HepG2 (cell line): ENCODE data around the gene C20orf144. TPM values are rescaled to one million over a fixed set of nuclear protein-coding genes. Genes with fewer than 3 reads are reported as not detected.

Source experiments
- GLI4 ChIP-seq: sonication (generic); formaldehyde crosslinking; IDR thresholded peaks from 2 replicates; pipeline ENCODE4 v1.5.1; 2020; ENCODE audit warnings: missing genetic modification reagents, mild to moderate bottlenecking, moderate library complexity, borderline replicate concordance
- HHEX ChIP-seq: IDR thresholded peaks from 2 replicates; pipeline ENCODE4 v1.6.1; 2016; ENCODE audit warnings: control low read depth
- HNF4G ChIP-seq, 2 experiments: sonication (generic) in 1 of 2; formaldehyde crosslinking in 1 of 2; IDR thresholded peaks; 2 replicates each; pipeline versions ENCODE4 v1.4.0 to v1.6.1; 2011 to 2020; ENCODE audit warnings: borderline replicate concordance in 2 of 2, low read depth in 2 of 2, mild to moderate bottlenecking in 2 of 2, low read length in 1 of 2, missing genetic modification reagents in 1 of 2, moderate library complexity in 1 of 2
- HOXA3 ChIP-seq: sonication (generic); formaldehyde crosslinking; IDR thresholded peaks from 2 replicates; pipeline ENCODE4 v1.5.0; 2020; ENCODE audit warnings: missing genetic modification reagents
- NFE2L1 ChIP-seq: sonication (generic); formaldehyde crosslinking; IDR thresholded peaks from 2 replicates; pipeline ENCODE4 v1.4.0; 2020; ENCODE audit warnings: missing genetic modification reagents, mild to moderate bottlenecking, borderline replicate concordance
- PCBP1 ChIP-seq: fragments of 200-400 bp; formaldehyde crosslinking; IDR thresholded peaks from 2 replicates; pipeline ENCODE4 v1.6.1; 2017; ENCODE audit warnings: mild to moderate bottlenecking, low read depth, low read length, borderline replicate concordance
- PPARG ChIP-seq: conservative IDR thresholded peaks from 2 replicates; pipeline ENCODE4 v1.6.1; 2016; ENCODE audit warnings: missing biosample characterization, missing genetic modification reagents
- PTBP1 ChIP-seq: fragments of 200-400 bp; formaldehyde crosslinking; IDR thresholded peaks from 2 replicates; pipeline ENCODE4 v1.6.1; 2018; ENCODE audit warnings: low read length, low read depth; ENCODE audit not compliant: poor library complexity, severe bottlenecking
- RBM22 ChIP-seq: fragments of 200-400 bp; formaldehyde crosslinking; optimal IDR thresholded peaks from 2 replicates; pipeline ENCODE3; 2017; ENCODE audit warnings: mild to moderate bottlenecking, low read length, moderate library complexity
- SKI ChIP-seq: fragments of 450-650 bp; IDR thresholded peaks from one replicate; pipeline ENCODE4 v1.6.1; 2018; ENCODE audit warnings: mild to moderate bottlenecking; ENCODE audit not compliant: partially characterized antibody
- ZBTB20 ChIP-seq: sonication (generic); formaldehyde crosslinking; IDR thresholded peaks from 2 replicates; pipeline ENCODE4 v1.8.1; 2023; ENCODE audit warnings: missing genetic modification reagents, low read depth, mild to moderate bottlenecking, borderline replicate concordance
- ZNF18 ChIP-seq: sonication (generic); formaldehyde crosslinking; IDR thresholded peaks from 2 replicates; pipeline ENCODE4 v1.8.0; 2022; ENCODE audit warnings: mild to moderate bottlenecking, missing genetic modification reagents; ENCODE audit not compliant: insufficient replicate concordance
- ZNF556 ChIP-seq: sonication (generic); formaldehyde crosslinking; IDR thresholded peaks from 2 replicates; pipeline ENCODE4 v1.4.0; 2020; ENCODE audit warnings: mild to moderate bottlenecking, missing genetic modification reagents, borderline replicate concordance
- ZNF562 ChIP-seq: sonication (generic); formaldehyde crosslinking; IDR thresholded peaks from 2 replicates; pipeline ENCODE4 v1.8.0; 2022; ENCODE audit warnings: missing genetic modification reagents, borderline replicate concordance
- ZNF598 ChIP-seq: sonication (generic); formaldehyde crosslinking; IDR thresholded peaks from 2 replicates; pipeline ENCODE4 v1.5.1; 2020; ENCODE audit warnings: mild to moderate bottlenecking, missing genetic modification reagents, borderline replicate concordance
- ZNF777 ChIP-seq: sonication (generic); formaldehyde crosslinking; IDR thresholded peaks from 2 replicates; pipeline ENCODE4 v1.4.0; 2020; ENCODE audit warnings: missing genetic modification reagents
- polyA plus RNA-seq, 8 experiments: library from polyadenylated mRNA; depleted of rRNA in 3 of 8; stranded (reverse) in 7 of 8; unstranded in 1 of 8; fragments of >200 nt; fragmentation: Illumina TruSeq in 4 of 8; extraction: Trizol in 4 of 8; gene quantifications; 2 replicates each; pipeline versions ENCODE4 v1.2.1 to v1.2.3, GENCODE V29; 2011 to 2016; ENCODE audit warnings: low read depth in 4 of 8, missing spikeins in 1 of 8, mixed read lengths in 1 of 8; ENCODE audit not compliant: insufficient read depth in 1 of 8
- total RNA-seq, 5 experiments: library from RNA; depleted of rRNA; stranded (reverse); fragments of >200 nt; fragmentation: Illumina TruSeq; extraction: Trizol; gene quantifications; 2 replicates each; pipeline ENCODE4 v1.2.3, GENCODE V29; 2016; ENCODE audit warnings: low read depth in 1 of 5
- TF ChIP-seq, protein P1 (sequence below), 2 experiments: sonication (generic) in 1 of 2; formaldehyde crosslinking in 1 of 2; IDR thresholded peaks; 2 replicates each; pipeline versions ENCODE4 v1.4.0 to v1.6.1; 2018 to 2020; ENCODE audit warnings: missing genetic modification reagents in 2 of 2, borderline replicate concordance in 1 of 2, low read depth in 1 of 2, mild to moderate bottlenecking in 1 of 2, missing biosample characterization in 1 of 2
- TF ChIP-seq, protein P2 (sequence below): sonication (generic); formaldehyde crosslinking; IDR thresholded peaks from 2 replicates; pipeline ENCODE4 v1.8.1; 2022; ENCODE audit warnings: low read depth, mild to moderate bottlenecking, missing genetic modification reagents
- TF ChIP-seq, protein P3 (sequence below): sonication (generic); formaldehyde crosslinking; IDR thresholded peaks from 2 replicates; pipeline ENCODE4 v1.4.0; 2020; ENCODE audit warnings: mild to moderate bottlenecking, low read depth, missing genetic modification reagents

Gene C20orf144
- total and polyA plus RNA-seq, 2 of the 13 experiments (the other 11 are each of a cell fraction or from before 2014, with no cell fraction given), result 0.09 to 0.16 TPM

GRCh38 chr20:33667676-33668465, 5.7 kb downstream of the C20orf144 start (continued):
- TF ChIP-seq ZNF18, result no peak
- TF ChIP-seq HOXA3 (CRISPR knock-in tag), result peak; percentile 95
- no peak for TF ChIP-seq HNF4G (IDR thresholded peaks at IDR 0.05; ENCODE audit: borderline replicate concordance, low read depth, low read length)
- TF ChIP-seq HNF4G (CRISPR knock-in tag; IDR thresholded peaks at IDR 0.05; ENCODE audit: borderline replicate concordance, low read depth), result 0 out of 2 replicates have a peak, but pooled peaks have one; percentile 39
- TF ChIP-seq RBM22, result no peak
- TF ChIP-seq ZBTB20 (CRISPR knock-in tag), result no peak
- peak; percentile 88; the same call in 1 of the 2 replicates for TF ChIP-seq NFE2L1 (CRISPR knock-in tag)
- TF ChIP-seq SKI, result peak; percentile 36
- TF ChIP-seq ZNF777 (CRISPR knock-in tag), result no peak
- TF ChIP-seq, protein P1, sequence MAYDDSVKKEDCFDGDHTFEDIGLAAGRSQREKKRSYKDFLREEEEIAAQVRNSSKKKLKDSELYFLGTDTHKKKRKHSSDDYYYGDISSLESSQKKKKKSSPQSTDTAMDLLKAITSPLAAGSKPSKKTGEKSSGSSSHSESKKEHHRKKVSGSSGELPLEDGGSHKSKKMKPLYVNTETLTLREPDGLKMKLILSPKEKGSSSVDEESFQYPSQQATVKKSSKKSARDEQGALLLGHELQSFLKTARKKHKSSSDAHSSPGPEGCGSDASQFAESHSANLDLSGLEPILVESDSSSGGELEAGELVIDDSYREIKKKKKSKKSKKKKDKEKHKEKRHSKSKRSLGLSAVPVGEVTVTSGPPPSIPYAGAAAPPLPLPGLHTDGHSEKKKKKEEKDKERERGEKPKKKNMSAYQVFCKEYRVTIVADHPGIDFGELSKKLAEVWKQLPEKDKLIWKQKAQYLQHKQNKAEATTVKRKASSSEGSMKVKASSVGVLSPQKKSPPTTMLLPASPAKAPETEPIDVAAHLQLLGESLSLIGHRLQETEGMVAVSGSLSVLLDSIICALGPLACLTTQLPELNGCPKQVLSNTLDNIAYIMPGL (CRISPR knock-in tag; IDR thresholded peaks at IDR 0.05; ENCODE audit: borderline replicate concordance in 1 of 2, low read depth in 1 of 2), result peak in 1 of 2 experiments; percentile 31; a peak in 1 of 4 replicates
- no peak for TF ChIP-seq ZNF562
- TF ChIP-seq PTBP1, result no peak
- TF ChIP-seq PCBP1, result no peak
- TF ChIP-seq PPARG (CRISPR knock-in tag), result no peak
- TF ChIP-seq, protein P2, sequence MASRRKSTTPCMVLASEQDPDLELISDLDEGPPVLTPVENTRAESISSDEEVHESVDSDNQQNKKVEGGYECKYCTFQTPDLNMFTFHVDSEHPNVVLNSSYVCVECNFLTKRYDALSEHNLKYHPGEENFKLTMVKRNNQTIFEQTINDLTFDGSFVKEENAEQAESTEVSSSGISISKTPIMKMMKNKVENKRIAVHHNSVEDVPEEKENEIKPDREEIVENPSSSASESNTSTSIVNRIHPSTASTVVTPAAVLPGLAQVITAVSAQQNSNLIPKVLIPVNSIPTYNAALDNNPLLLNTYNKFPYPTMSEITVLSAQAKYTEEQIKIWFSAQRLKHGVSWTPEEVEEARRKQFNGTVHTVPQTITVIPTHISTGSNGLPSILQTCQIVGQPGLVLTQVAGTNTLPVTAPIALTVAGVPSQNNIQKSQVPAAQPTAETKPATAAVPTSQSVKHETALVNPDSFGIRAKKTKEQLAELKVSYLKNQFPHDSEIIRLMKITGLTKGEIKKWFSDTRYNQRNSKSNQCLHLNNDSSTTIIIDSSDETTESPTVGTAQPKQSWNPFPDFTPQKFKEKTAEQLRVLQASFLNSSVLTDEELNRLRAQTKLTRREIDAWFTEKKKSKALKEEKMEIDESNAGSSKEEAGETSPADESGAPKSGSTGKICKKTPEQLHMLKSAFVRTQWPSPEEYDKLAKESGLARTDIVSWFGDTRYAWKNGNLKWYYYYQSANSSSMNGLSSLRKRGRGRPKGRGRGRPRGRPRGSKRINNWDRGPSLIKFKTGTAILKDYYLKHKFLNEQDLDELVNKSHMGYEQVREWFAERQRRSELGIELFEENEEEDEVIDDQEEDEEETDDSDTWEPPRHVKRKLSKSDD, result peak; percentile 86; the same call in 1 of the 2 replicates
- TF ChIP-seq ZNF598 (CRISPR knock-in tag), result peak; percentile 72; the same call in 1 of the 2 replicates
- TF ChIP-seq, protein P3, sequence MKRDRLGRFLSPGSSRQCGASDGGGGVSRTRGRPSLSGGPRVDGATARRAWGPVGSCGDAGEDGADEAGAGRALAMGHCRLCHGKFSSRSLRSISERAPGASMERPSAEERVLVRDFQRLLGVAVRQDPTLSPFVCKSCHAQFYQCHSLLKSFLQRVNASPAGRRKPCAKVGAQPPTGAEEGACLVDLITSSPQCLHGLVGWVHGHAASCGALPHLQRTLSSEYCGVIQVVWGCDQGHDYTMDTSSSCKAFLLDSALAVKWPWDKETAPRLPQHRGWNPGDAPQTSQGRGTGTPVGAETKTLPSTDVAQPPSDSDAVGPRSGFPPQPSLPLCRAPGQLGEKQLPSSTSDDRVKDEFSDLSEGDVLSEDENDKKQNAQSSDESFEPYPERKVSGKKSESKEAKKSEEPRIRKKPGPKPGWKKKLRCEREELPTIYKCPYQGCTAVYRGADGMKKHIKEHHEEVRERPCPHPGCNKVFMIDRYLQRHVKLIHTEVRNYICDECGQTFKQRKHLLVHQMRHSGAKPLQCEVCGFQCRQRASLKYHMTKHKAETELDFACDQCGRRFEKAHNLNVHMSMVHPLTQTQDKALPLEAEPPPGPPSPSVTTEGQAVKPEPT (CRISPR knock-in tag), result no peak
- 0 out of 2 replicates have a peak, but pooled peaks have one; percentile 46 for TF ChIP-seq ZNF556 (CRISPR knock-in tag)
- TF ChIP-seq HHEX, result no peak
- TF ChIP-seq GLI4 (CRISPR knock-in tag), result no peak
